CD14-positive monocyte (primary cell): ENCODE measurements around the gene RPS19BP1. TPM values are rescaled to one million over a fixed set of nuclear protein-coding genes. Genes with fewer than 3 reads are reported as not detected.
A peak's percentile ranks its signal among the peaks of the same experiment; 100 is the strongest.

ENCODE experiments used
- DNase-seq, 3 donors: peaks; one replicate each; pipeline ENCODE4 v3.0.0-alpha.2; 2011 to 2022
- H2AFZ ChIP-seq: 2 replicates; pipeline ENCODE4 v1.6.0; 2012; ENCODE audit warnings: mild to moderate bottlenecking, low read depth, low read length, inconsistent platforms; ENCODE audit not compliant: insufficient read depth, poor library complexity, severe bottlenecking
- H3K27ac ChIP-seq, 2 donors: 1 replicate in 1 of 2; 2 replicates in 1 of 2; pipeline ENCODE4 v1.5.1; 2012 to 2013; ENCODE audit warnings: low read length in 2 of 2, control low read depth in 1 of 2, inconsistent platforms in 1 of 2, low read depth in 1 of 2, mild to moderate bottlenecking in 1 of 2
- H3K27me3 ChIP-seq, 2 donors: one replicate each; pipeline versions ENCODE4 v1.6.0 to v1.6.1; 2011 to 2013; ENCODE audit warnings: low read length in 2 of 2; ENCODE audit not compliant: control insufficient read depth in 2 of 2, insufficient read depth in 2 of 2
- H3K36me3 ChIP-seq, 2 donors: replicated peaks in 1 of 2; 1 replicate in 1 of 2; 2 replicates in 1 of 2; pipeline versions ENCODE4 v1.5.1 to v1.6.1; 2012 to 2013; ENCODE audit warnings: low read length in 2 of 2, control low read depth in 1 of 2, inconsistent platforms in 1 of 2, mild to moderate bottlenecking in 1 of 2; ENCODE audit not compliant: insufficient read depth in 2 of 2, control insufficient read depth in 1 of 2
- H3K4me1 ChIP-seq, 2 donors: 1 replicate in 1 of 2; 2 replicates in 1 of 2; pipeline versions ENCODE4 v1.5.1 to v1.6.1; 2012 to 2013; ENCODE audit warnings: low read length in 2 of 2, control low read depth in 1 of 2, inconsistent platforms in 1 of 2, mild to moderate bottlenecking in 1 of 2, moderate library complexity in 1 of 2; ENCODE audit not compliant: insufficient read depth in 2 of 2, control insufficient read depth in 1 of 2
- H3K4me2 ChIP-seq: replicated peaks from 2 replicates; pipeline ENCODE3; 2012; ENCODE audit warnings: low read length, moderate library complexity, mild to moderate bottlenecking; ENCODE audit not compliant: poor library complexity, severe bottlenecking; ENCODE audit errors: extremely low read depth
- H3K4me3 ChIP-seq, 3 experiments: fragments of 200-600 bp in 1 of 3; sonication (generic) in 1 of 3; replicated peaks in 1 of 3; 1 replicate in 2 of 3; 2 replicates in 1 of 3; pipeline ENCODE4 v1.5.1; 2011 to 2013; ENCODE audit warnings: low read length in 3 of 3, mild to moderate bottlenecking in 3 of 3, control low read depth in 2 of 3, low read depth in 2 of 3, inconsistent platforms in 1 of 3, moderate library complexity in 1 of 3
- H3K79me2 ChIP-seq: 2 replicates; pipeline ENCODE4 v1.6.0; 2012; ENCODE audit warnings: mild to moderate bottlenecking, control low read depth, inconsistent platforms, low read length, moderate library complexity; ENCODE audit not compliant: insufficient read depth
- H3K9ac ChIP-seq: 2 replicates; pipeline ENCODE4 v1.6.0; 2017; ENCODE audit warnings: low read length, mild to moderate bottlenecking; ENCODE audit not compliant: insufficient read depth, poor library complexity, severe bottlenecking
- H3K9me3 ChIP-seq, 2 donors: replicated peaks in 1 of 2; 1 replicate in 1 of 2; 2 replicates in 1 of 2; pipeline versions ENCODE4 v1.5.1 to v1.6.1; 2012 to 2013; ENCODE audit warnings: low read length in 2 of 2, control low read depth in 1 of 2; ENCODE audit not compliant: control insufficient read depth in 1 of 2, insufficient read depth in 1 of 2
- H4K20me1 ChIP-seq: 2 replicates; pipeline ENCODE4 v1.6.0; 2012; ENCODE audit warnings: mild to moderate bottlenecking, low read length, control low read depth, moderate library complexity; ENCODE audit not compliant: insufficient read depth
- H3K27ac Mint-ChIP-seq, 7 donors: one replicate each; pipeline ENCODE4 v1.8.0; 2020; ENCODE audit warnings: mild to moderate bottlenecking in 7 of 7, mixed read lengths in 7 of 7, moderate library complexity in 6 of 7, inconsistent platforms in 2 of 7
- H3K27me3 Mint-ChIP-seq, 3 donors: one replicate each; pipeline ENCODE4 v1.8.0; 2021 to 2022; ENCODE audit warnings: low read depth in 3 of 3, mild to moderate bottlenecking in 3 of 3, mixed read lengths in 3 of 3, moderate library complexity in 3 of 3, inconsistent platforms in 1 of 3
- H3K36me3 Mint-ChIP-seq, 2 donors: one replicate each; pipeline ENCODE4 v1.8.0; 2020; ENCODE audit warnings: mixed read lengths in 2 of 2, inconsistent platforms in 1 of 2, mild to moderate bottlenecking in 1 of 2
- H3K4me1 Mint-ChIP-seq: one replicate; pipeline ENCODE4 v1.8.0; 2020; ENCODE audit warnings: mild to moderate bottlenecking, mixed read lengths
- H3K4me3 Mint-ChIP-seq, 2 donors: one replicate each; pipeline ENCODE4 v1.8.0; 2020; ENCODE audit warnings: mild to moderate bottlenecking in 2 of 2, mixed read lengths in 2 of 2, moderate library complexity in 1 of 2
- H3K9me3 Mint-ChIP-seq, 7 donors: one replicate each; pipeline ENCODE4 v1.8.0; 2020 to 2022; ENCODE audit warnings: mixed read lengths in 7 of 7, mild to moderate bottlenecking in 6 of 7, moderate library complexity in 6 of 7, inconsistent platforms in 2 of 7
- CTCF ChIP-seq: fragments of 200-600 bp; IDR thresholded peaks from one replicate; pipeline ENCODE4 v1.8.0; 2022; ENCODE audit warnings: antibody characterized with exemption, mild to moderate bottlenecking
- WGBS: methylation state at CpG from one replicate; pipeline ENCODE4 v1.1.5; 2013; ENCODE audit warnings: missing lambda C conversion rate; ENCODE audit not compliant: insufficient coverage; 5-methylcytosine and 5-hydroxymethylcytosine counted together
- intact Hi-C, 2 donors: fragments of 100-400 bp; cut with micrococcal nuclease; formaldehyde crosslinking; loops; one replicate each; pipeline versions ENCODE4 v1.15.0 to v1.15.1; 2023
- polyA plus RNA-seq, 3 donors: library from polyadenylated mRNA; depleted of rRNA in 1 of 3; unstranded in 2 of 3; stranded (reverse) in 1 of 3; fragments of 300-500 nt in 2 of 3; fragments of >200 nt in 1 of 3; fragmentation: Illumina TruSeq in 2 of 3; gene quantifications; 1 replicate in 2 of 3; 2 replicates in 1 of 3; pipeline ENCODE4 v1.2.3, GENCODE V29; 2012 to 2021

RPS19BP1 gene
- polyA plus RNA-seq, 3 donors = 59.9 to 106 (median 73.5) TPM

GRCh38 chr22:39489094-39490068 lies 43.2 kb downstream of the RPS19BP1 start:
- no peaks in the 10 kb centered on the region for H4K20me1 ChIP-seq
- no peaks in the 10 kb centered on the region for H3K9me3 ChIP-seq
- WGBS = 96% methylated on average over 6 of the region's 17 CpGs
- peak overlapping the region in 1 of 3 experiments; percentile 63 for H3K4me3 ChIP-seq
- H3K27me3 Mint-ChIP-seq = peaks cover 0 to 7% (median 4%) of the 10 kb centered on the region in 3 donors
- H3K4me3 Mint-ChIP-seq = peak overlapping the region; percentile 48 to 60
- TF ChIP-seq CTCF = no peak
- H3K27ac ChIP-seq = peak overlapping the region in 1 of 2 donors; percentile 69
- H2AFZ ChIP-seq = peak overlapping the region; percentile 82
- peaks cover 0 to 2% (median 0%) of the 10 kb centered on the region in 7 donors for H3K9me3 Mint-ChIP-seq
- peak overlapping the region in 6 of 7 donors; percentile 37 to 71 (median 67) for H3K27ac Mint-ChIP-seq
- peaks cover 24% of the 10 kb centered on the region for H3K4me1 Mint-ChIP-seq
- no peaks in the 10 kb centered on the region for H3K36me3 ChIP-seq
- peaks cover 18 to 20% of the 10 kb centered on the region in 2 donors for H3K4me1 ChIP-seq
- no peaks in the 10 kb centered on the region for H3K27me3 ChIP-seq
- H3K79me2 ChIP-seq = no peaks in the 10 kb centered on the region
- DNase-seq = no peak
- H3K4me2 ChIP-seq = peak overlapping the region; percentile 62
- H3K36me3 Mint-ChIP-seq = no peaks in the 10 kb centered on the region
- intact Hi-C loops = loop anchor here (5.0 kb wide), 2 partner anchors 38 to 43 kb away; partner anchors contain the start of gene RPS19BP1 (in 1 of the 2)
- H3K9ac ChIP-seq = no peak overlapping the region

DNA sequence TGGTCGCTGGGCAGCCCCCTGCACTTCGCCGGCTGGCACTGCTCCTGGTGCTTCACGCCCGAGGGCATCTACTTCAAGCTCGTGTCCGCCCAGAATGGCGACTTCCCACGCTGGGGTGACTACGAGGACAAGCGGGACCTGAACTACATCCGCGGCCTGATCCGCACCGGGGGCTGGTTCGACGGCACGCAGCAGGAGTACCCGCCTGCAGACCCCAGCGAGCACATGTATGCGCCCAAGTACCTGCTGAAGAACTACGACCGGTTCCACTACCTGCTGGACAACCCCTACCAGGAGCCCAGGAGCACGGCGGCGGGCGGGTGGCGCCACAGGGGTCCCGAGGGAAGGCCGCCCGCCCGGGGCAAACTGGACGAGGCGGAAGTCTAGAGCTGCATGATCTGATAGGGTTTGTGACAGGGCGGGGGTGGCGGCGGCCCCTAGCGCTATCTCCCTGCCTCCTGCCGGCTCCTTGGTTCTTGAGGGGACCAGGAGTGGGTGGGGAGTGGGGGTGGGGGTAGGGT lies 43.9 kb downstream of the RPS19BP1 start:
- H4K20me1 ChIP-seq = no peaks in the 10 kb centered on the region
- H3K36me3 ChIP-seq = no peaks in the 10 kb centered on the region
- H3K27ac Mint-ChIP-seq = peak overlapping the region in 1 of 7 donors; percentile 87
- peaks cover 10 to 13% of the 10 kb centered on the region in 2 donors for H3K4me1 ChIP-seq
- DNase-seq = no peak
- H3K27me3 ChIP-seq = no peaks in the 10 kb centered on the region
- peaks cover 16% of the 10 kb centered on the region for H3K4me1 Mint-ChIP-seq
- no peak overlapping the region for H3K4me2 ChIP-seq
- H3K4me3 Mint-ChIP-seq = no peak overlapping the region
- H3K9me3 ChIP-seq = no peaks in the 10 kb centered on the region
- 98% methylated on average over 30 of the region's 39 CpGs for WGBS
- H3K36me3 Mint-ChIP-seq = no peaks in the 10 kb centered on the region
- H3K9me3 Mint-ChIP-seq = peaks cover 0 to 2% (median 0%) of the 10 kb centered on the region in 7 donors
- H3K9ac ChIP-seq = no peak overlapping the region
- no peak overlapping the region for H3K4me3 ChIP-seq
- H3K27ac ChIP-seq = no peak overlapping the region
- TF ChIP-seq CTCF = no peak
- intact Hi-C loops = no loop called here
- H3K79me2 ChIP-seq = no peaks in the 10 kb centered on the region
- no peak overlapping the region for H2AFZ ChIP-seq
- peaks cover 1 to 4% (median 4%) of the 10 kb centered on the region in 3 donors for H3K27me3 Mint-ChIP-seq
